Measurements from ENCODE around the gene SLC25A53. TPM values are rescaled to one million over a fixed set of nuclear protein-coding genes. Genes with fewer than 3 reads are reported as not detected.

SLC25A53 gene
- total RNA-seq: 10.1 and 11.0 TPM in 2 replicates

GRCh38 chrX:104156630-104157529 is at the start of gene SLC25A53:
Gene SLC25A53, minus strand, starts transcription at chrX:104157009. Its CDS starts 51,752 bp downstream, at chrX:104105257.

GRCh38 chrX:104165894-104166734 is 9.3 kb upstream of the SLC25A53 start, which contains the start of gene FAM199X:
Gene FAM199X, plus strand, starts transcription at chrX:104166453. Its CDS starts 333 bp downstream, at chrX:104166786.

GRCh38 chrX:104112326-104112951 is 44.4 kb downstream of the SLC25A53 start, which contains the start of gene ZCCHC18:
Gene ZCCHC18, plus strand, starts transcription at chrX:104112523. Its CDS starts 1,589 bp downstream, at chrX:104114112.

GRCh38 chrX:104075778-104076445 is 80.9 kb downstream of the SLC25A53 start, which contains the start of gene TMSB15C:
Gene TMSB15C, minus strand, starts transcription at chrX:104076236.

Other genes with a start within 250 kb of the SLC25A53 start
- gene TMSB15B, start 194.4 kb downstream of the SLC25A53 start, total RNA-seq: 2.1 and 2.7 TPM in 2 replicates
- gene H2BW1, start 143.3 kb downstream of the SLC25A53 start, total RNA-seq: not detected in 2 replicates
- gene H2BW2, start 117.1 kb downstream of the SLC25A53 start, total RNA-seq: not detected in 2 replicates
- gene TMSB15C, start 80.8 kb downstream of the SLC25A53 start, total RNA-seq: 3.3 and 3.4 TPM in 2 replicates
- gene ZCCHC18, start 44.5 kb downstream of the SLC25A53 start, total RNA-seq: 0.55 and 0.57 TPM in 2 replicates
- 12.2 and 12.8 TPM in 2 replicates for gene FAM199X, start 9.4 kb upstream of the SLC25A53 start, total RNA-seq
- gene ESX1, start 97.9 kb upstream of the SLC25A53 start, total RNA-seq: not detected in 2 replicates

All from smooth muscle cell of bladder (primary cell).